HG03432 (cell line): ENCODE results near the gene ZDHHC18.

Source experiments
- ATAC-seq: cut with Tn5 transposase; IDR thresholded peaks from one replicate; pipeline ENCODE4 v1.9.1; 2021; ENCODE audit warnings: mild to moderate bottlenecking, moderate library complexity; ENCODE audit not compliant: unreplicated experiment

ZDHHC18 gene, protein sequence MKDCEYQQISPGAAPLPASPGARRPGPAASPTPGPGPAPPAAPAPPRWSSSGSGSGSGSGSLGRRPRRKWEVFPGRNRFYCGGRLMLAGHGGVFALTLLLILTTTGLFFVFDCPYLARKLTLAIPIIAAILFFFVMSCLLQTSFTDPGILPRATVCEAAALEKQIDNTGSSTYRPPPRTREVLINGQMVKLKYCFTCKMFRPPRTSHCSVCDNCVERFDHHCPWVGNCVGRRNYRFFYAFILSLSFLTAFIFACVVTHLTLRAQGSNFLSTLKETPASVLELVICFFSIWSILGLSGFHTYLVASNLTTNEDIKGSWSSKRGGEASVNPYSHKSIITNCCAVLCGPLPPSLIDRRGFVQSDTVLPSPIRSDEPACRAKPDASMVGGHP

DNA sequence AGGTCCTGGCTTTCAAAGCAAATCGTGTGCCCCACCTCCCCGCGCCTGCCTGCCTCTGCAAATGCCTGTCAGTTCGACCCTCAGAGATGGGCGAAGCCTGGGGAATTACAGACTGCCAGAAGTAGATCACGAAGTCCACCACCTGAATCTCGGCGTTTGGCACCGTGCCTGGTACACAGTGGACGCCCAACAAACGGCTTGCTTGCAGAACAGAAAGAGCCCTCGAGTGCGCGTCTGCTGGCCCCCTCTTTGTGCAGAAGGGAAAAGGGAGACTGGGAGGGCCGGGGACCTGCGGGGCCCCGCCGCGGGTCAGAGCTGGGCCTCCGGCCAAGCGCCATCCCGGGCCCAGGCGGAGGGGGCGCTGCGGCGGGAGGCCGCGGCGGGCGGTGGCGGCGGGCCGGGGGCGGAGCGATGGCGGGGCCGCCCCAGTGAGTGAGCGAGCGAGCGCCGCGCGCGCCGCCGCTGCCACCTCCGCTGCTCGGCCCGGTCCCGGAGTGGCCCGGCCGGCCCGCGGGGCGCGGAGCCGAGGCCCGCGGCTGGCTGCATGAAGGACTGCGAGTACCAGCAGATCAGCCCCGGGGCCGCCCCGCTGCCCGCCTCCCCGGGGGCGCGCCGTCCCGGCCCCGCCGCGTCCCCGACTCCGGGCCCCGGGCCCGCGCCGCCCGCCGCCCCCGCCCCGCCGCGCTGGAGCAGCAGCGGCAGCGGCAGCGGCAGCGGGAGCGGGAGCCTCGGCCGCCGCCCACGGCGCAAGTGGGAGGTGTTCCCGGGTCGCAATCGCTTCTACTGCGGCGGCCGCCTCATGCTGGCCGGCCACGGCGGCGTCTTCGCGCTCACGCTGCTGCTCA lies at the start of gene ZDHHC18:
Gene ZDHHC18, plus strand, starts transcription at position 428 of the 845 bp plus-strand sequence. Its CDS starts 117 bp downstream, at position 545.
- peak; percentile 83 for ATAC-seq

DNA sequence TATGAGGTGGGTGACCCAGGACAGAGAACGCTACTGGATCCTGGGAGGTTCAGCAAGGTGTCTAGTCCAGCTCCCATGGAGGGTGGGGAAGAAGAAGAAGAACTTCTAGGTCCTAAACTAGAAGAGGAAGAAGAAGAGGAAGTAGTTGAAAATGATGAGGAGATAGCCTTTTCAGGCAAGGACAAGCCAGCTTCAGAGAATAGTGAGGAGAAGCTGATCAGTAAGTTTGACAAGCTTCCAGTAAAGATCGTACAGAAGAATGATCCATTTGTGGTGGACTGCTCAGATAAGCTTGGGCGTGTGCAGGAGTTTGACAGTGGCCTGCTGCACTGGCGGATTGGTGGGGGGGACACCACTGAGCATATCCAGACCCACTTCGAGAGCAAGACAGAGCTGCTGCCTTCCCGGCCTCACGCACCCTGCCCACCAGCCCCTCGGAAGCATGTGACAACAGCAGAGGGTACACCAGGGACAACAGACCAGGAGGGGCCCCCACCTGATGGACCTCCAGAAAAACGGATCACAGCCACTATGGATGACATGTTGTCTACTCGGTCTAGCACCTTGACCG lies 47.3 kb upstream of the ZDHHC18 start:
- no peak for ATAC-seq

DNA sequence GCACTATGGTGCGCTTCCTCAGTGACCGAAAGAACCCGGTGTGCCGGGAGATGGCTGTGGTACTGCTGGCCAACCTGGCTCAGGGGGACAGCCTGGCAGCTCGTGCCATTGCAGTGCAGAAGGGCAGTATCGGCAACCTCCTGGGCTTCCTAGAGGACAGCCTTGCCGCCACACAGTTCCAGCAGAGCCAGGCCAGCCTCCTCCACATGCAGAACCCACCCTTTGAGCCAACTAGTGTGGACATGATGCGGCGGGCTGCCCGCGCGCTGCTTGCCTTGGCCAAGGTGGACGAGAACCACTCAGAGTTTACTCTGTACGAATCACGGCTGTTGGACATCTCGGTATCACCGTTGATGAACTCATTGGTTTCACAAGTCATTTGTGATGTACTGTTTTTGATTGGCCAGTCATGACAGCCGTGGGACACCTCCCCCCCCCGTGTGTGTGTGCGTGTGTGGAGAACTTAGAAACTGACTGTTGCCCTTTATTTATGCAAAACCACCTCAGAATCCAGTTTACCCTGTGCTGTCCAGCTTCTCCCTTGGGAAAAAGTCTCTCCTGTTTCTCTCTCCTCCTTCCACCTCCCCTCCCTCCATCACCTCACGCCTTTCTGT lies 46.0 kb upstream of the ZDHHC18 start:
- no peak for ATAC-seq

DNA sequence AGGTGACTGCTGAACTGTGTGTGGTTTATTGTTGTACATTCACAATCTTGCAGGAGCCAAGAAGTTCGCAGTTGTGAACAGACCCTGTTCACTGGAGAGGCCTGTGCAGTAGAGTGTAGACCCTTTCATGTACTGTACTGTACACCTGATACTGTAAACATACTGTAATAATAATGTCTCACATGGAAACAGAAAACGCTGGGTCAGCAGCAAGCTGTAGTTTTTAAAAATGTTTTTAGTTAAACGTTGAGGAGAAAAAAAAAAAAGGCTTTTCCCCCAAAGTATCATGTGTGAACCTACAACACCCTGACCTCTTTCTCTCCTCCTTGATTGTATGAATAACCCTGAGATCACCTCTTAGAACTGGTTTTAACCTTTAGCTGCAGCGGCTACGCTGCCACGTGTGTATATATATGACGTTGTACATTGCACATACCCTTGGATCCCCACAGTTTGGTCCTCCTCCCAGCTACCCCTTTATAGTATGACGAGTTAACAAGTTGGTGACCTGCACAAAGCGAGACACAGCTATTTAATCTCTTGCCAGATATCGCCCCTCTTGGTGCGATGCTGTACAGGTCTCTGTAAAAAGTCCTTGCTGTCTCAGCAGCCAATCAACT lies 45.2 kb upstream of the ZDHHC18 start:
- no peak for ATAC-seq

GRCh38 chr1:26782521-26783212 lies 43.8 kb upstream of the ZDHHC18 start:
- no peak for ATAC-seq

- no peak for ATAC-seq
These were observed 42.9 kb upstream of the ZDHHC18 start for GRCh38 chr1:26783646-26784022.

GRCh38 chr1:26784023-26784871 lies 42.2 kb upstream of the ZDHHC18 start:
- no peak for ATAC-seq

DNA sequence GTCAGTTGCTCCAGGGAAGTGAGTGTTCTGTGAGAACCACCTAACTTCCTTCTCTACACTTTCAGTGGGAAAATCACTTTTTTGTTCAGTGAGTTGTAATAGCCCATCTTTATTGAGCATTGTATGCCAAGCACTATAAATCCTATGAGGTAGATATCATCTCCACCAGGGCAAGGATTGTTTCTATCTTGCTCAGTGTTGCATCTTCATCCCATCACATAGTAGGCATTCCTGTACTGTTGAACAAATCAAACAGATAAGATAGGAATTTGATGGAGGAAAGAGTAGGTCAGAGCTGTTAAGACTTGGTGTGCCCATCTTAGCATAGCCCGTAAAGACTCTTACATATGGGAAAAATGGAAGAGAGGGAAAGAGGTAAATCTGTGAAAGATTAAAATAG lies 41.6 kb upstream of the ZDHHC18 start:
- no peak for ATAC-seq

DNA sequence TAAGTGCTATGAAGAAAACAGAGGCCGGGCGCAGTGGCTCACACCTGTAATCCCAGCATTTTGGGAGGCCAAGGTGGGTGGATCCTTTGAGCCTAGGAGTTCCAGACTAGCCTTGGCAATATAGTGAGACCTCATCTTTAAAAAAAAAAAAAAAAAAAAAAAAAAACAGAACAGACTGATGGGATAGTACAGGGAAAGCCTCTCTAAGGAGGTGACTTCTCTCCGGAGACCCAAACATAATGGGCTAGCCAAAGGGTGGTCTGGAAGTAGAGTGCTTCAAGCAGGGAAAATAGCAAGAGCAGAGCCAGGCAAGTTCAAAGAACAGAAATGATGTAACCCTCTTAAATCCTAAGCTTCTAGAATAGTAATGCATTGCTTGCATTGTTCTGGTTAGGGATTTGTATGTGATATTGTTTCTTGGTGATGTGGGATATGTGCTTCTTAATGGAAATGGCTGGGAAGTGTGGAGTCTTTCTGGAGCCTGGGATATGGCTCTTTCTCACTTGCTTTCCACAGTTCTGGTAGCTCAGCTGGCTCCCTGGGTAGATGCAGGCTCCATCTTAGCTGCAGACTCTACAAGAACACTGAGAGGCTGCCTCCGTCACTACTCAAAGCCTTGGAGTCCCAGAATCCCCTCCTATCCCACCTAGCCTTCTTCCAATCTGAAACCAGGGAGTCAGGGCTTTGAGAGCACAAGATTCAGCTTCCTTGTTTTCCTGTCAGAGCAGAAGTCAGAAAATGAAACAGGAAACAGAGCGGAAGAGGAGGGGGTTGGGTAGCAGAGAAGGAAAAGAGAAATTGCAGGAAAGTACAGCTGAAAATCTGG lies 40.7 kb upstream of the ZDHHC18 start:
- ATAC-seq, result no peak

DNA sequence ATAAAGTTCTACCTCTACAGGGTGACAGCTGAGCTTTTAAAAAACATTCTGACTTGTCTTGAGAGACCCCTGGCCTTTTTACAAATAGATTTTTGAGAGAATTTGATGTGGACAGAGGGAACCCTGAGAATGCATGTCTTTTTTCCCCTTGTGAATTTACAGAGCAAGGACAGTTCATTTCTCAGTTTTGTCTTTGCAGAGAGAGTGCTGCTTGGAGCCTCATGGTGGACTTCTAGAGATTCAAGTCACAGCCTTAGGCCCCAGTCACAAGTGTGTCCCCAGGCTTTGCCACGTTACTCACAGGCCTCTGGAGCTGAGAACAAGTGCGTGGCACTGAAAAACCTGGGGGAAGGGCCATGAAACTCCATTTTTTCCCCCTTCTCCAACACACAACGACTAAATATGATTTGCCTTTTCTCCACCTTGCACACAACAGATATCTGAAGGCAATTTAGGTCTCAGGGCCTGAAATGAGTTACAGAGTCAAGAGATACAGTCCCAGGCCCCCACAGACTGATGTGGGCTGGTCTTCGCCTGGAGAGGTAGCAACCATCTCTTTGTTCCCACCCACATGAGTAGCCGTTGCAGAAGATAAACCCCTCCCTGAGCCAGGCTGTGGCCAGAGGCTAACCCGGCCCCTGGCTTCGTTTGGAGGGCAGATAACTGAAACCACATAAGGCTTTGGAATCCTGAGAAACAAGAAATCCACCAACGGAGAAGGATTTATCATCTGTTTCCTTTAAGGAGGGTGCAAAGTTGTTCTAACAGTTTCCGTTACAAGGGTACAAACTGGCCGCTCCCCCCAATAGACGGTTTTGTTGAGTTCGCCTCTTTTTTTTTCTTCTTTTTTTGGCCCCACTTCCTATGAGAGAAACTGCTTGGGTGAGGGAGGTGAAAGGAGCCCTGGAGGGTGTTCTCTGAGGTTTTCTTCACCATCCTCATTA lies 39.8 kb upstream of the ZDHHC18 start:
- ATAC-seq, result no peak

DNA sequence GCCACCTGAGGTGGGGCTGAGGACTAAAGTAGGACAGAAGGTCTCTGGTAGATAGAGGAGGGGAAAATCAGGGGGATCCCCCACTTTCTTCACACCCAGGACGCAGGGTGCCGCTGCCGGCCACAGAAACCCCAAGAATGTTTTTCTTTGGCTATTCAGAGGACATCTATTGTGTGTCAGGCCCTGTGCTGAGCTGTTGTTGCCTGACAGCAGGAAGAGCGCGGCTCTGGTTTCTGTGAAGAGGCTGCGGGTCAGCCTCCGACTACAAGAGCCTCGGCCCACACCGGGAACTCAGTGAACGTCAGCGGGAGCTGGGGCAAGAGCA lies 39.1 kb upstream of the ZDHHC18 start:
- peak; percentile 42 for ATAC-seq

DNA sequence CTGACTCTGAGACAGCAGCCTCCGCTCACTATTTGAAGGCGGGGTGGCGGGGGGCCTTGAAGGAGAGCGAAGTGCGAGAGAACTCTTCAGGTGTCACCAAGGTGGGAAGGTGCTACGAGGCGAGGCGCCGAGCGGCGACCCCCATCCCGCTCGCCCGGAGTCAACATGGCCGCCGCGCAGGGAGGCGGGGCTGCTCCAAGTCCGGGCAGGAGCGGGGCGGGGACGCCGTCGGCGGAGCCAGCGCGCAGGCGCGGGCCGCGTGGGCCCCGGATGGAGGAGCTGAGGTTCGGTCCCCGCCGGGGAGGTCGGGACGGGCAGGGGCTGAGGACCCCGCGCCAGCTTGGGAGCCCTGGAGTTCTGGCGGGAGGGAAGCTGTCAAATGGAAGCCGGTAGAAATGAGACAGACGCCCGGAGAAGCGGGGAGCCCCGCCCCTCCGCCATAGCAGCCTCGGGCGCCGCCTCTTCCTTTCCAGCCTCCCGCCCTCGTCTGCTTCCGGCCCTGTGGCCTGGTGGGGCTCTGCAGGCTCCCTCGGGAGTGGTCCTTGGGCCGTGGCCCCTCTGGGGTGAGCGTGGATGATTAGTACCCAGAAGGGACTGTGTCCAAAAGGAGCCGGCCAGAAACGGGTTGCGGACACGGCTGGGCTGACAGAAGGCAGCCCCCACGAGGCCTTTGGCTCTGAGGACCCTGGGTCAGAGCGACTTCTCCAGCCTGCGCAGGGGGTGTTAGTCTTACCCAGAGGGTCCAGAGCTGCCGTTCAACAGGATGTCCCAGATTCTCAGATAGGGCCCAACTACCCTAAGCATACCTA lies 38.6 kb upstream of the ZDHHC18 start, which contains the start of gene PIGV:
Gene PIGV, plus strand, starts transcription at position 245 of the 809 bp plus-strand sequence. CDS start 2,866 bp downstream, outside the sequence.
- peak; percentile 70 for ATAC-seq

DNA sequence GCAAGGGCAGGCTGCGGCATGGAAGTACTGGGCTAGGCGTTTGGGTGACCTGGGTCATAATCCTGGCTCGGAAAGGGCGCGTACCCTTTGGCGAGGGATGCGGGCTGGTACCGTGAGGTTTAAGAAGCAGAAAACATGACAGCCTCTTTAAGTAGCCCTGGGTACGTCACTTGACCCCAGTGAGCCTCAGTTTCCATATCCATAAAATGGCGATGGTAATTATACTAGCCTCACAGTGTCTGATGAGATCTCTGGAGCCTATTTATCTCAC lies 38.0 kb upstream of the ZDHHC18 start:
- ATAC-seq, result no peak

DNA sequence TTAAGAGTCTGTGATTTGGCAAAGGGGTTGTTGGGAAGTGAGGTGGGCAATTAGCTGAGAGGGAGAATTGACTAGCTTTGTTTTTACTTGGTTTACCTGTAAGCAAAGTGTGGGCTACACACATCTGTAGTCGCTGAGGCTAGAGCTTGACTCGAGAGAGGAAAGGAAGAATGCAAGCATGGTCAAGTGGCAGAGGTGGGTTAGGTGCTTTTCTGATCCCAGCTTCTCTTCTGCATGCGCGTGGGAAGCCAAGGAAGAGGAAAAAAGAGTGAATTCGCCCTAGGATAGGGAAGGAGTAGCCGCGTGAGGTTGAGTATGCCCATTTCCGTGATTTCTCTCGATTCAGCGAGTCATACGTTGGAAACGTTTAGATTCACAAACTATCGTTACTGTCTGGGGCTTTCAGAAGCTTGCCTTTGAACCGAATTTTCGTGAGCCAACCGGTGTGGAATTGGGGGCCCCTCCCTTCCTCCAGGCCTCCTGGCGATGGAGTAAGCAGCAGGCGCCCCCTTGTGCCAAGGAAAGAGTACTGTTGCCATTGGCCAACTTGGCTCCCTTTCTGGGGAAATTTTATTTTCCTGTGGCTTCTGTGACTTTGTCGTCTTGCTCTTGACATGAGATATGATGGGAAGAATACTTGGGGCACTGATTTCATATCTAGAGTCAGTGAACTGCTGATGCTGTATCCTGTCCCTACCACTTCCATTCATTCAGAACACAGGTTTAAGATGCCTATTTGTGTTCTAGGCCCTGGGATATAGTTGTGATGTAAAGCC lies 37.5 kb upstream of the ZDHHC18 start:
- no peak for ATAC-seq

- ATAC-seq, result no peak
These were observed 36.9 kb upstream of the ZDHHC18 start for GRCh38 chr1:26789612-26789865.

- ATAC-seq, result no peak
These were observed 36.6 kb upstream of the ZDHHC18 start for GRCh38 chr1:26789931-26790330.
